GM12875 (cell line): ENCODE results near the gene AMBP.

Experiments
- H3K4me3 ChIP-seq: one replicate; pipeline ENCODE4 v1.5.1; 2011; ENCODE audit warnings: low read depth, low read length, control low read depth
- TF ChIP-seq, protein P1 (sequence below): IDR thresholded peaks from 2 replicates; pipeline ENCODE4 v1.5.1; 2011; ENCODE audit warnings: low read depth, mild to moderate bottlenecking, control low read depth, inconsistent platforms, low read length, moderate library complexity, borderline replicate concordance; ENCODE audit not compliant: insufficient read depth

AMBP gene

DNA sequence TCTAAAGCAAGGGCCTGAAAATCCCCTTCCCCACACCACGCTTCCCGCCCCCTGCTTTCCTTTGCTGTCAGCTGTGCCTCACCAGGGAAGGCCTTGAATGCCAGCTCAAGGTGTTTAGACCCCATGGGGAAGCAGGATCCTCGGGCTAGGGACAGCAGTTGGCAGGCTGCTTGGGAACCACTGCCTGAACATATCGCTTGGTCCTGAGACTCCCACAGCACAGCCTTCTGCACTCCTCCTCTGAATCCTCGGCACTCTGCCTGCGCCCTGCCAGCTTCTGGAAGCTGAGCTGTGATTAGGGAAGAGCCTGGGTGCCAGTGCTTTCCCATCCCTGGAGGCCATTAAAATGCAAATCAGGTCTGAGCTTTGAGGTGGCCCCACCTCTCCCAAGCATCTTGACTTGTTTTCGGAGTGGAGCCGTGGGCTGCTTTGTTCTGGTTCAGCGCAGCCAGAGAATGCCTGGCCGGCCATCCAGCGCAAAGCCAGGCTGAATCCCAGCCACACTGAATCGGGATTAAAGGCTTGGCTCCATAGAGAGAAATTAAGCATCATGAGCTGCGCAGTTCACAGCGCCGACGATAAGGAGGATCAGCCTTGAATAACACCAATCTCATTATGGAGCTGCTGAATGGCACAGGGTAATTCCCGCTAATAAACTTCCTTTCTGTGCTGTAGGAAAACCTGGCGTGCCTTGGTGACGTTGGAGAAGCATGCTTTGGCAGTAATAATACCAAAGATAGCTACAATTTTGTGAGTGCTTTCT, 40.0 kb downstream of the AMBP start:
- TF ChIP-seq, protein P1, sequence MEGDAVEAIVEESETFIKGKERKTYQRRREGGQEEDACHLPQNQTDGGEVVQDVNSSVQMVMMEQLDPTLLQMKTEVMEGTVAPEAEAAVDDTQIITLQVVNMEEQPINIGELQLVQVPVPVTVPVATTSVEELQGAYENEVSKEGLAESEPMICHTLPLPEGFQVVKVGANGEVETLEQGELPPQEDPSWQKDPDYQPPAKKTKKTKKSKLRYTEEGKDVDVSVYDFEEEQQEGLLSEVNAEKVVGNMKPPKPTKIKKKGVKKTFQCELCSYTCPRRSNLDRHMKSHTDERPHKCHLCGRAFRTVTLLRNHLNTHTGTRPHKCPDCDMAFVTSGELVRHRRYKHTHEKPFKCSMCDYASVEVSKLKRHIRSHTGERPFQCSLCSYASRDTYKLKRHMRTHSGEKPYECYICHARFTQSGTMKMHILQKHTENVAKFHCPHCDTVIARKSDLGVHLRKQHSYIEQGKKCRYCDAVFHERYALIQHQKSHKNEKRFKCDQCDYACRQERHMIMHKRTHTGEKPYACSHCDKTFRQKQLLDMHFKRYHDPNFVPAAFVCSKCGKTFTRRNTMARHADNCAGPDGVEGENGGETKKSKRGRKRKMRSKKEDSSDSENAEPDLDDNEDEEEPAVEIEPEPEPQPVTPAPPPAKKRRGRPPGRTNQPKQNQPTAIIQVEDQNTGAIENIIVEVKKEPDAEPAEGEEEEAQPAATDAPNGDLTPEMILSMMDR, result no peak
- H3K4me3 ChIP-seq, result no peak overlapping the region

DNA sequence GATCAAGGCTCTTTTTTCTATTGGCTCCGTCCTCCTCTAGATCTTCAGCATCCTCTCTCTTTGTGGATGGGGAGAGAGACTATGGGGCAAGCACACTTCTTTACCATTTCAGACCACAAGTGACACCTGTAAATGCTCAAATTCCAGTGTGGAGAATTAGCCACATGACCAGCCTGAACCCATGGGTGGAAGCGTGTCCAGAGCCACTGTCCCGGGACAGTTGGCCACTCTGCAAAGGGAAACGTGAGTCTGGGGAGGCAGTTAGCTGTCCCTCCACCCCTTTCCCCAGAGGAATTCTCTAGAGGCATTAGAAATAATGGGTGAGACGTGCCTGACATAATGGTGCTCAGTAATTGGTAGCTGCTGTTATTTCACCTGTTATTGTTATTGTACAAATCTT, 40.9 kb downstream of the AMBP start:
- TF ChIP-seq, protein P1, result no peak
- H3K4me3 ChIP-seq, result no peak overlapping the region

DNA sequence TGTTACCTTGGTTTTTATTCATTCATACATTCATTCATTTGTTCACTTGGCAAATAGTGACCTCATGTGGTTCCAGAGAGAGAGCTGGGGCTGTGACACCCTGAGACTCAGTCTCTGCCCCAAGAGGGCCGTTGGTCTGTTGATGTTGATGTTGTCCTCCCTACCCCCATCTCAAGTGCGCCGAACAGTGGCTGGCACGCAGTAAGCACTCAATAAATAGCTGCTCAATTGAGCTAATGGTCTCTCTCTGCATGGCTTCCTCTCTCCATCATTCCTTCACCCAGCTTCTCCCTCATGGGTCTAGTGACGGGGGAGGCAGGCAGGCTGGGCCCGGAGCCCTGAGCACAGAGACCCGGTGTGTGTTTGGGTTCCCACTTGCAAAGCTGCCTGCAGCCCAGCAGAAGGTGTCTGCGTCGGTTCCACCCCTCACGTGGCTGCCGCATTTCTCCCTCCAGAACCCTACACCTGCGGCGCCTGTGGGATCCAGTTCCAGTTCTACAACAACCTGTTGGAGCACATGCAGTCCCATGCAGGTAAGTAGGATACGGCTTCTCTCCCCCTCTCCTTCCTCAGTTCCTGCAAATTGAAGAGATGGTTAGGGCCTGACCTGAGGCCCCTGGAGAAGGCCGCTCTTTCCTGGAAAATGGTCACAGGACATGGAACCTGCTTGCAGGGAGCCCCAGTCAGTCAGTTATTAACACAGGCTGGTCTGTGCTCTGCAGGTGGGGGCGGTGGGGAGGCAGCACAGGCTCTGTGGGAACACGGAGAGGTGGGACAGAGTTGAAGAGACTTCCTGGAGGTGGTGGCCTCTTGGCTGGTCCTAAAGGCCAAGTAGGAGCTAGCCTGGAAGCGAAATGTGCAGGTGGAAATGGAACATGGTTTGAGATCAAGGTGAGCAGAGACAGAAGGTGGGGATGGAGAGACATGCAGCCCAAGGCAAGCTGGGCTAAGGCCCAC, 42.0 kb downstream of the AMBP start:
- H3K4me3 ChIP-seq, result no peak overlapping the region
- TF ChIP-seq, protein P1, result no peak

DNA sequence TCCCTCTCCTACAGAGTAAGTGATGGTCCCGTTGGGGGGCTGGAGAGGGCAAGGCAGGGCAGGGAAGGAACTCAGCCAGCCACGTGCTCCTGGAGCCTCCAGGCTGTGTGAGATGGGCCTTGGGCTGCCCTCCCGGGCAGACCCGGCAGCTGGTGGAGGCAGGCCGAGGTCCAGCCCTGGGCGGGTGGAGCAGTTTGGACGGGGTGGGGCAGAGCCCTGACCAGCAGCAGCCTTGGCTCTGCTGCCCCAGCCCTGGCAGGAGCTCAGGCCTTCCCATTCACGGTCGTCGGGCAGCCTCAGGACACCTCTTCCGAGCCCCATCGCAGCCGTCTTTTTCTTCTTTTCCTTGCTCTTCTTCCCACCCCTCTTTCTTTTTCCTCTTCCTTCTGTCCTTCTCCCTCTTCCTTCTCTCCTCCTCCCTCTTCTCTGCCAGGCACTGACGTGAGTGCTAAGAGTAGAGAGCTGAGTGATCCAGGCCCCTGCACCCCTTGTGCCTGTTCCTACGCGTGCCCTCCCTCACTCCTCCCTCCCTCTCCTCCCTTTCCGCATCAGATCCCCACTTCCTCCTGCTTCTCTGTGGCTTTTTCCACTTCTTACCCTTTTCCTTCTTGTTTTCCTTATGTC, 42.8 kb downstream of the AMBP start:
- TF ChIP-seq, protein P1, result no peak
- no peak overlapping the region for H3K4me3 ChIP-seq

DNA sequence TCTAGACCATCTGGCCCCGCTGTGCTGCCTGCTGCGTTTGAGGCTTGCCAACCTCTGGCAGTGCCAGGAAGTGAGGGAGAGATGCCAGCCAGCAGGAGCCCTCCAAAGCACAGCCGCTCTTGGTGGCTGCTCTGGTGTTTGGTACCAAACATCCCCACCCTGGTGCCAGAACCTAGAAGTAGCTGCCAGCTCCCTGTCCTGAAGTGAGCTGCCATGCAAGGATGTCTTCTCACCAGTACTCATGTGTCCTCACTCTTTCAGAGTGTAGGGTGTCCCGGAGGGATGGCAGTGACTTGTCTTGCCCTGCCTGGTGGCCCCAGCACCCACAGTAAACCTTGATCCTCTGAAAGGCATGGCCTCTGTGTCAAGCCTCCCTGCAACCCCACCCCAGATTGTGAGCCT, 43.4 kb downstream of the AMBP start:
- H3K4me3 ChIP-seq, result no peak overlapping the region
- TF ChIP-seq, protein P1, result no peak

DNA sequence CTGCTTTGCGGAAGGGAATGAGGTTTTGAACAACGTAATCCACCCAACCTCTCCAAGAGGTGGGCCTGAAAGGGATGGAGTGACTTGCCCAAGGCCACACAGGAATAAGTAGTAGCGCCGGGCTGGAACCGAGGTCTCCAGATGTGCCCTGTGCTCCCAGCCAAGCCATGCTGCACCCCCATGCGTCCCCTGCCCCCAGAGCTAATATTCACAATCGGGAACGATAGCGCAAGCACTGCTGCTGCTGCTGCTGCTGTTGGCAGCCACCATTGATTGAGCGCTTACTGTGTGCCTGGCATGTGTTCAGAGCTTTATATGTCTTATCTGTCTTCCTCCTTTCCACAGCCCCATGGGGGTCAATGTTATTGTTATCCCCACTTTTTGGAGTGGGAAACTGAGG, 43.9 kb downstream of the AMBP start:
- TF ChIP-seq, protein P1, result no peak
- H3K4me3 ChIP-seq, result no peak overlapping the region
